Naive B cell (primary cell): ENCODE measurements around the gene OR4X2. TPM values are rescaled to one million over a fixed set of nuclear protein-coding genes. Genes with fewer than 3 reads are reported as not detected.
"Not testable (repeated sequence)": the region's sequence is repeated elsewhere in the genome, so short reads cannot be mapped to it uniquely, and the experiment has no call there.

Experiments
- ATAC-seq, 2 donors: fragments of 150-1000 bp; cut with Tn5 transposase; 2 replicates each; pipeline ENCODE4 v1.10.0; 2021; ENCODE audit warnings: low read depth in 2 of 2, mild to moderate bottlenecking in 2 of 2, moderate library complexity in 2 of 2
- DNase-seq: peaks from one replicate; pipeline ENCODE4 v3.0.0; 2022
- H3K27ac Mint-ChIP-seq, 6 donors: one replicate each; pipeline ENCODE4 v1.8.0; 2020 to 2022; ENCODE audit warnings: mild to moderate bottlenecking in 6 of 6, mixed read lengths in 6 of 6, moderate library complexity in 5 of 6, inconsistent platforms in 2 of 6
- H3K27me3 Mint-ChIP-seq, 3 donors: one replicate each; pipeline ENCODE4 v1.8.0; 2021 to 2022; ENCODE audit warnings: mixed read lengths in 3 of 3, mild to moderate bottlenecking in 1 of 3
- H3K36me3 Mint-ChIP-seq, 2 donors: one replicate each; pipeline ENCODE4 v1.8.0; 2020 to 2022; ENCODE audit warnings: mixed read lengths in 2 of 2, inconsistent platforms in 1 of 2, mild to moderate bottlenecking in 1 of 2
- H3K4me1 Mint-ChIP-seq, 3 donors: one replicate each; pipeline ENCODE4 v1.8.0; 2020 to 2022; ENCODE audit warnings: mixed read lengths in 3 of 3, inconsistent platforms in 1 of 3, mild to moderate bottlenecking in 1 of 3, moderate library complexity in 1 of 3
- H3K4me3 Mint-ChIP-seq, 8 donors: one replicate each; pipeline ENCODE4 v1.8.0; 2020 to 2022; ENCODE audit warnings: mild to moderate bottlenecking in 8 of 8, mixed read lengths in 8 of 8, moderate library complexity in 8 of 8, inconsistent platforms in 2 of 8
- H3K9me3 Mint-ChIP-seq, 7 donors: one replicate each; pipeline ENCODE4 v1.8.0; 2020 to 2022; ENCODE audit warnings: mixed read lengths in 7 of 7, mild to moderate bottlenecking in 5 of 7, inconsistent platforms in 2 of 7, moderate library complexity in 1 of 7
- polyA plus RNA-seq, 6 donors: library from polyadenylated mRNA; unstranded; fragments of 300-500 nt; fragmentation: Illumina TruSeq; gene quantifications; one replicate each; pipeline ENCODE4 v1.2.3, GENCODE V29; 2021; ENCODE audit warnings: low read depth in 6 of 6

Gene OR4X2
- not detected for polyA plus RNA-seq

- Mint-ChIP-seq H3K9me3 (peaks cover 0 to 23% (median 17%) of the 10 kb centered on the region in 7 donors), H3K4me3 (no peak within 1 kb of the TSS), H3K27ac (no peak within 1 kb of the TSS), H3K27me3 (peaks cover 30 to 37% (median 33%) of the 10 kb centered on the region in 3 donors), H3K4me1 (no peaks in the 10 kb centered on the region), H3K36me3 (no peaks in the 10 kb centered on the region)
- ATAC-seq, result no peak
- no peak for DNase-seq
Observed at GRCh38 chr11:48244804-48245203, at the start of gene OR4X2. Gene OR4X2, plus strand, starts transcription at chr11:48245104. Its CDS starts 0 bp downstream, at chr11:48245104.

- Mint-ChIP-seq H3K9me3 (peaks cover 0 to 1% (median 0%) of the 10 kb centered on the region in 7 donors), H3K27ac (peak overlapping the region in 1 of 6 donors; percentile 46), H3K4me3 (no peak overlapping the region), H3K36me3 (no peaks in the 10 kb centered on the region), H3K27me3 (peaks cover 26 to 45% (median 32%) of the 10 kb centered on the region in 3 donors), H3K4me1 (no peaks in the 10 kb centered on the region)
- ATAC-seq (no peak), DNase-seq (no peak)
Observed at GRCh38 chr11:48207881-48208280, 37.0 kb upstream of the OR4X2 start.

- no peak for ATAC-seq
- H3K4me1 Mint-ChIP-seq, result no peaks in the 10 kb centered on the region
Observed at GRCh38 chr11:48210052-48210451, 34.9 kb upstream of the OR4X2 start.

GRCh38 chr11:48216510-48216909 is 28.4 kb upstream of the OR4X2 start, which contains the start of gene OR4B1:
Gene OR4B1, plus strand, starts transcription at chr11:48216810. Its CDS starts 0 bp downstream, at chr11:48216810.
- ATAC-seq (no peak), DNase-seq (no peak)
- no peaks in the 10 kb centered on the region for H3K4me1 Mint-ChIP-seq
- no peak within 1 kb of the TSS for H3K4me3 Mint-ChIP-seq
- H3K9me3 Mint-ChIP-seq, result no peaks in the 10 kb centered on the region
- H3K27me3 Mint-ChIP-seq, result peaks cover 17 to 31% (median 25%) of the 10 kb centered on the region in 3 donors
- no peaks in the 10 kb centered on the region for H3K36me3 Mint-ChIP-seq
- H3K27ac Mint-ChIP-seq, result no peak within 1 kb of the TSS

More at GRCh38 chr11:48210052-48210451, 34.9 kb upstream of the OR4X2 start:
- no peak overlapping the region for H3K4me3 Mint-ChIP-seq
- H3K27ac Mint-ChIP-seq, result no peak overlapping the region
- H3K9me3 Mint-ChIP-seq, result no peaks in the 10 kb centered on the region
- peaks cover 31 to 44% (median 41%) of the 10 kb centered on the region in 3 donors for H3K27me3 Mint-ChIP-seq
- no peaks in the 10 kb centered on the region for H3K36me3 Mint-ChIP-seq
- no peak for DNase-seq

- no peak overlapping the region for H3K27ac Mint-ChIP-seq
- H3K9me3 Mint-ChIP-seq, result peaks cover 0 to 20% (median 10%) of the 10 kb centered on the region in 7 donors
- no peak for ATAC-seq
- no peak for DNase-seq
- H3K27me3 Mint-ChIP-seq, result peaks cover 11 to 24% (median 17%) of the 10 kb centered on the region in 3 donors
- H3K36me3 Mint-ChIP-seq, result no peaks in the 10 kb centered on the region
- H3K4me3 Mint-ChIP-seq, result no peak overlapping the region
- no peaks in the 10 kb centered on the region for H3K4me1 Mint-ChIP-seq
Observed at GRCh38 chr11:48228761-48229160, 16.1 kb upstream of the OR4X2 start.

- not testable (repeated sequence) for H3K36me3 Mint-ChIP-seq, H3K4me1 Mint-ChIP-seq, DNase-seq, H3K4me3 Mint-ChIP-seq, H3K27ac Mint-ChIP-seq, ATAC-seq
- H3K9me3 Mint-ChIP-seq, result peaks cover 0 to 20% (median 10%) of the 10 kb centered on the region in 7 donors
- peaks cover 14 to 16% (median 14%) of the 10 kb centered on the region in 3 donors for H3K27me3 Mint-ChIP-seq
Observed at GRCh38 chr11:48230057-48230456, 14.8 kb upstream of the OR4X2 start.

- no peak for ATAC-seq
- peaks cover 24 to 38% (median 28%) of the 10 kb centered on the region in 3 donors for H3K27me3 Mint-ChIP-seq
- peaks cover 0 to 5% of the 10 kb centered on the region in 2 donors for H3K36me3 Mint-ChIP-seq
- peaks cover 0 to 11% (median 3%) of the 10 kb centered on the region in 7 donors for H3K9me3 Mint-ChIP-seq
- no peaks in the 10 kb centered on the region for H3K4me1 Mint-ChIP-seq
- no peak for DNase-seq
- H3K27ac Mint-ChIP-seq, result no peak overlapping the region
- no peak overlapping the region for H3K4me3 Mint-ChIP-seq
Observed at GRCh38 chr11:48237727-48238126, 7.2 kb upstream of the OR4X2 start.

- H3K36me3 Mint-ChIP-seq, result no peaks in the 10 kb centered on the region
- no peak overlapping the region for H3K4me3 Mint-ChIP-seq
- no peak overlapping the region for H3K27ac Mint-ChIP-seq
- H3K9me3 Mint-ChIP-seq, result peaks cover 0 to 12% (median 3%) of the 10 kb centered on the region in 7 donors
- ATAC-seq, result no peak
- no peaks in the 10 kb centered on the region for H3K4me1 Mint-ChIP-seq
- DNase-seq, result no peak
- H3K27me3 Mint-ChIP-seq, result peaks cover 30 to 45% (median 39%) of the 10 kb centered on the region in 3 donors
Observed at GRCh38 chr11:48242501-48242900, 2.4 kb upstream of the OR4X2 start.

- Mint-ChIP-seq H3K4me3 (no peak overlapping the region), H3K36me3 (peaks cover 0 to 5% of the 10 kb centered on the region in 2 donors), H3K4me1 (no peaks in the 10 kb centered on the region), H3K27me3 (peaks cover 13 to 30% (median 18%) of the 10 kb centered on the region in 3 donors), H3K9me3 (peaks cover 0 to 25% (median 16%) of the 10 kb centered on the region in 7 donors), H3K27ac (no peak overlapping the region)
- ATAC-seq (no peak), DNase-seq (no peak)
Observed at GRCh38 chr11:48248902-48249301, 4.0 kb downstream of the OR4X2 start.

GRCh38 chr11:48261600-48261999 is 16.7 kb downstream of the OR4X2 start:
- no peaks in the 10 kb centered on the region for H3K36me3 Mint-ChIP-seq
- H3K27me3 Mint-ChIP-seq, result peaks cover 25 to 32% (median 25%) of the 10 kb centered on the region in 3 donors
- no peak overlapping the region for H3K27ac Mint-ChIP-seq
- DNase-seq, result no peak
- peaks cover 0 to 11% (median 2%) of the 10 kb centered on the region in 7 donors for H3K9me3 Mint-ChIP-seq
- no peaks in the 10 kb centered on the region for H3K4me1 Mint-ChIP-seq
- H3K4me3 Mint-ChIP-seq, result peak overlapping the region in 1 of 8 donors; percentile 4
- ATAC-seq, result no peak

GRCh38 chr11:48263423-48263911 is 18.6 kb downstream of the OR4X2 start, which contains the start of gene OR4X1:
Gene OR4X1, plus strand, starts transcription at chr11:48263861. Its CDS starts 0 bp downstream, at chr11:48263861.
- Mint-ChIP-seq H3K4me1 (no peaks in the 10 kb centered on the region), H3K9me3 (peaks cover 0 to 7% (median 0%) of the 10 kb centered on the region in 7 donors), H3K4me3 (no peak within 1 kb of the TSS), H3K27me3 (peaks cover 11 to 23% (median 19%) of the 10 kb centered on the region in 3 donors), H3K36me3 (no peaks in the 10 kb centered on the region), H3K27ac (no peak within 1 kb of the TSS)
- no peak for ATAC-seq
- DNase-seq, result no peak

GRCh38 chr11:48270621-48271020 is 25.7 kb downstream of the OR4X2 start:
- no peak for ATAC-seq
- no peaks in the 10 kb centered on the region for H3K36me3 Mint-ChIP-seq
- H3K9me3 Mint-ChIP-seq, result peaks cover 0 to 3% (median 0%) of the 10 kb centered on the region in 7 donors
- peaks cover 23 to 29% (median 29%) of the 10 kb centered on the region in 3 donors for H3K27me3 Mint-ChIP-seq
- no peak for DNase-seq
- H3K27ac Mint-ChIP-seq, result no peak overlapping the region
- no peak overlapping the region for H3K4me3 Mint-ChIP-seq
- H3K4me1 Mint-ChIP-seq, result no peaks in the 10 kb centered on the region

- Mint-ChIP-seq H3K4me3 (no peak overlapping the region), H3K9me3 (peaks cover 0 to 3% (median 0%) of the 10 kb centered on the region in 7 donors), H3K27me3 (peaks cover 23 to 29% (median 28%) of the 10 kb centered on the region in 3 donors), H3K27ac (no peak overlapping the region), H3K36me3 (no peaks in the 10 kb centered on the region), H3K4me1 (no peaks in the 10 kb centered on the region)
- no peak for ATAC-seq
- no peak for DNase-seq
Observed at GRCh38 chr11:48272606-48273005, 27.7 kb downstream of the OR4X2 start.
